HG03558 (cell line): ENCODE data around the gene HEXD.
"Not testable (repeated sequence)": the region's sequence is repeated elsewhere in the genome, so short reads cannot be mapped to it uniquely, and the experiment has no call there.

Experiments
- ATAC-seq: cut with Tn5 transposase; IDR thresholded peaks from one replicate; pipeline ENCODE4 v1.9.1; 2021; ENCODE audit warnings: moderate number of reproducible peaks; ENCODE audit not compliant: unreplicated experiment; ENCODE audit errors: extremely low read depth

HEXD gene

GRCh38 chr17:82382220-82382932, 35.8 kb upstream of the HEXD start:
- ATAC-seq: not testable (repeated sequence)

GRCh38 chr17:82382933-82383255, 35.3 kb upstream of the HEXD start:
- ATAC-seq: no peak

GRCh38 chr17:82383411-82383810, 34.7 kb upstream of the HEXD start:
- no peak for ATAC-seq

GRCh38 chr17:82384051-82384729, 34.0 kb upstream of the HEXD start:
- ATAC-seq: no peak

GRCh38 chr17:82384730-82385481, 33.2 kb upstream of the HEXD start:
- no peak for ATAC-seq

GRCh38 chr17:82385559-82386254, 32.4 kb upstream of the HEXD start:
- ATAC-seq: no peak

GRCh38 chr17:82386255-82386831, 31.8 kb upstream of the HEXD start:
- no peak for ATAC-seq

- ATAC-seq: no peak
Measured at GRCh38 chr17:82386881-82387704, 31.1 kb upstream of the HEXD start.

- ATAC-seq: no peak
Measured at GRCh38 chr17:82387705-82388106, 30.4 kb upstream of the HEXD start.

- ATAC-seq: no peak
Measured at GRCh38 chr17:82388223-82388921, 29.8 kb upstream of the HEXD start.

- no peak for ATAC-seq
Measured at GRCh38 chr17:82388922-82389283, 29.2 kb upstream of the HEXD start.

- no peak for ATAC-seq
Measured at GRCh38 chr17:82389379-82389778, 28.8 kb upstream of the HEXD start.

GRCh38 chr17:82390015-82390859, 27.9 kb upstream of the HEXD start:
- no peak for ATAC-seq

GRCh38 chr17:82390860-82391435, 27.2 kb upstream of the HEXD start:
- no peak for ATAC-seq

GRCh38 chr17:82391496-82392066, 26.6 kb upstream of the HEXD start:
- no peak for ATAC-seq

- no peak for ATAC-seq
Measured at GRCh38 chr17:82392209-82392920, 25.8 kb upstream of the HEXD start.

- no peak for ATAC-seq
Measured at GRCh38 chr17:82392941-82393340, 25.2 kb upstream of the HEXD start.
